Mesendoderm (in vitro differentiated cells): ENCODE measurements around the gene FAS.

Source experiments
- DNase-seq: peaks from one replicate; pipeline ENCODE4 v3.0.0; 2013
- H2AK5ac ChIP-seq: 2 replicates; pipeline ENCODE4 v1.6.1; 2013; ENCODE audit warnings: low read length, inconsistent platforms
- H2BK120ac ChIP-seq: 2 replicates; pipeline ENCODE4 v1.6.1; 2013; ENCODE audit warnings: low read depth, mild to moderate bottlenecking, low read length, moderate library complexity, mixed read lengths
- H2BK15ac ChIP-seq: replicated peaks from 2 replicates; pipeline ENCODE4 v1.6.1; 2013; ENCODE audit warnings: low read depth, mild to moderate bottlenecking, moderate library complexity
- H2BK5ac ChIP-seq: 2 replicates; pipeline ENCODE4 v1.6.1; 2013; ENCODE audit warnings: low read length, inconsistent platforms
- H3K18ac ChIP-seq: 2 replicates; pipeline ENCODE4 v1.6.1; 2013; ENCODE audit warnings: mild to moderate bottlenecking, low read length, mixed read lengths
- H3K23ac ChIP-seq: one replicate; pipeline ENCODE4 v1.6.1; 2013; ENCODE audit warnings: low read length
- H3K27ac ChIP-seq: 2 replicates; pipeline ENCODE4 v1.5.1; 2013; ENCODE audit warnings: low read depth, mild to moderate bottlenecking, inconsistent platforms, low read length, moderate library complexity
- H3K27me3 ChIP-seq: 2 replicates; pipeline ENCODE4 v1.6.1; 2013; ENCODE audit warnings: low read length, control low read depth, mild to moderate bottlenecking, inconsistent platforms; ENCODE audit not compliant: insufficient read depth, poor library complexity
- H3K36me3 ChIP-seq: 2 replicates; pipeline ENCODE4 v1.6.1; 2013; ENCODE audit warnings: low read length, inconsistent platforms; ENCODE audit not compliant: control insufficient read depth, insufficient read depth
- H3K4ac ChIP-seq: one replicate; pipeline ENCODE4 v1.6.1; 2013; ENCODE audit warnings: low read depth, mild to moderate bottlenecking, low read length, moderate library complexity
- H3K4me1 ChIP-seq: 2 replicates; pipeline ENCODE4 v1.6.1; 2013; ENCODE audit warnings: low read depth, low read length, inconsistent platforms; ENCODE audit not compliant: control insufficient read depth
- H3K4me2 ChIP-seq: 2 replicates; pipeline ENCODE4 v1.6.1; 2013; ENCODE audit warnings: low read length
- H3K4me3 ChIP-seq: 2 replicates; pipeline ENCODE4 v1.5.1; 2013; ENCODE audit warnings: mild to moderate bottlenecking, low read length
- H3K56ac ChIP-seq: one replicate; pipeline ENCODE4 v1.6.1; 2013; ENCODE audit warnings: low read length
- H3K79me1 ChIP-seq: 2 replicates; pipeline ENCODE4 v1.6.1; 2013; ENCODE audit warnings: low read length, inconsistent platforms
- H3K79me2 ChIP-seq: 2 replicates; pipeline ENCODE4 v1.6.1; 2013; ENCODE audit warnings: mild to moderate bottlenecking, low read length; ENCODE audit not compliant: control insufficient read depth, insufficient read depth
- H3K9ac ChIP-seq: 2 replicates; pipeline ENCODE4 v1.6.1; 2013; ENCODE audit warnings: low read length, inconsistent platforms
- H4K5ac ChIP-seq: one replicate; pipeline ENCODE4 v1.6.1; 2013; ENCODE audit warnings: low read length
- H4K8ac ChIP-seq: one replicate; pipeline ENCODE4 v1.6.1; 2013; ENCODE audit warnings: low read depth, mild to moderate bottlenecking, control low read depth, low read length, moderate library complexity
- WGBS: extraction: QIAGEN DNeasy Blood & Tissue Kit; methylation state at CpG from one replicate; pipeline ENCODE4 v1.1.7; 2013; ENCODE audit warnings: low lambda C conversion rate, missing lambda C conversion rate; ENCODE audit not compliant: insufficient coverage; ENCODE audit errors: extremely low coverage; 5-methylcytosine and 5-hydroxymethylcytosine counted together

Gene FAS

DNA sequence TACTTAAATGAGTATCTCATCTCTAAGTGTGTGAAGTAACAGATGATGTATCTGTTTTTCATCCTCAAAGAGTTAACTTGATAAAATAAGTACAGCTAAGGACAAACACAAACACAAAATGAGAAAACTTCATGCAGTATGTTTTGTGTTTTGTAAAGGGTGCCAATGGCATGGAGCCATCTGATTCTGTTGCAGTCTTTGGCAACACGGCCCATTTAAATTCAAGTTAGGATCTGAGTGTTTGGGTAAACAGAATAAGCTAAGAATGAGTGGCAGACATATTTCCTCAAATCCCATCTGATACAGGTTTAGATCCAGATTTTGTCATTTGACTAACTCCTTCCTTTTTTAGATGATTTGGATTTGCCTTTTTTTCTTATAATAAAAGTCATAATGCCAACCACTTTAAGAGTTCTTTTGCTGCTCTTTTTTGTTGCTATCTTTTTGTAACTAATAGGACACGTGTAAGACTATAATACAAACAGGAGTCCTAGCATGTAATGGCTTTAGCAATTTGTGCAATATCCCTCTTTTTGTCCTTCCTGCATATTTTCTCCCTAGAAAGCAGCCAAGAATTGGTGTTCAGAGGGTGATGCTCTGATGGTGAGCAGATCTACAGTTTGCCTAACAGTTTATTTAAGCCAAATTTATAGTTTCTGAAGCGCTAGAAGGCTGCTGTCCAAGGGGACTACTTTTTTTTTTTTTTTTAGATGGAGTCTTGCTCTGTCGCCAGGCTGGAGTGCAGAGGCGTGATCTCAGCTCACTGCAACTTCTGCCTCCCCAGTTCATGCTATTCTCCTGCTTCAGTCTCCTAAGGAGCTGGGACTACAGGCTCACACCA, 19.2 kb upstream of the FAS start:
- no peaks in the 10 kb centered on the region for H3K4me1 ChIP-seq
- no peaks in the 10 kb centered on the region for H3K36me3 ChIP-seq
- no peak overlapping the region for H3K56ac ChIP-seq
- H3K27ac ChIP-seq = no peak overlapping the region
- no peaks in the 10 kb centered on the region for H3K79me1 ChIP-seq
- no peak for DNase-seq
- no peaks in the 10 kb centered on the region for H3K79me2 ChIP-seq
- no peak overlapping the region for H3K23ac ChIP-seq
- H4K8ac ChIP-seq = no peak overlapping the region
- no peak overlapping the region for H3K4me2 ChIP-seq
- no peak overlapping the region for H2AK5ac ChIP-seq
- no peak overlapping the region for H4K5ac ChIP-seq
- H3K27me3 ChIP-seq = no peaks in the 10 kb centered on the region
- H3K4me3 ChIP-seq = no peak overlapping the region
- no peak overlapping the region for H3K9ac ChIP-seq
- H2BK5ac ChIP-seq = no peak overlapping the region
- H2BK120ac ChIP-seq = no peak overlapping the region
- no peak overlapping the region for H3K18ac ChIP-seq
- H3K4ac ChIP-seq = no peak overlapping the region
- H2BK15ac ChIP-seq = no peak overlapping the region
- WGBS = no CpG with 5 or more reads among the region's 5 CpGs

- H3K27me3 ChIP-seq = no peaks in the 10 kb centered on the region
- no peak overlapping the region for H2AK5ac ChIP-seq
- no peak overlapping the region for H2BK120ac ChIP-seq
- no peaks in the 10 kb centered on the region for H3K79me1 ChIP-seq
- H3K9ac ChIP-seq = no peak overlapping the region
- no peak overlapping the region for H4K8ac ChIP-seq
- no peak overlapping the region for H3K27ac ChIP-seq
- H3K23ac ChIP-seq = no peak overlapping the region
- H3K4me1 ChIP-seq = no peaks in the 10 kb centered on the region
- H3K56ac ChIP-seq = no peak overlapping the region
- no peak overlapping the region for H4K5ac ChIP-seq
- no peak overlapping the region for H2BK15ac ChIP-seq
- whole genome bisulfite sequencing = no CpG with 5 or more reads among the region's 3 CpGs
- no peaks in the 10 kb centered on the region for H3K36me3 ChIP-seq
- no peak for DNase-seq
- H3K4me2 ChIP-seq = no peak overlapping the region
- no peak overlapping the region for H2BK5ac ChIP-seq
- H3K18ac ChIP-seq = no peak overlapping the region
- no peak overlapping the region for H3K4me3 ChIP-seq
- no peak overlapping the region for H3K4ac ChIP-seq
- H3K79me2 ChIP-seq = no peaks in the 10 kb centered on the region
Observed at GRCh38 chr10:88974012-88974411, 16.6 kb upstream of the FAS start.

DNA sequence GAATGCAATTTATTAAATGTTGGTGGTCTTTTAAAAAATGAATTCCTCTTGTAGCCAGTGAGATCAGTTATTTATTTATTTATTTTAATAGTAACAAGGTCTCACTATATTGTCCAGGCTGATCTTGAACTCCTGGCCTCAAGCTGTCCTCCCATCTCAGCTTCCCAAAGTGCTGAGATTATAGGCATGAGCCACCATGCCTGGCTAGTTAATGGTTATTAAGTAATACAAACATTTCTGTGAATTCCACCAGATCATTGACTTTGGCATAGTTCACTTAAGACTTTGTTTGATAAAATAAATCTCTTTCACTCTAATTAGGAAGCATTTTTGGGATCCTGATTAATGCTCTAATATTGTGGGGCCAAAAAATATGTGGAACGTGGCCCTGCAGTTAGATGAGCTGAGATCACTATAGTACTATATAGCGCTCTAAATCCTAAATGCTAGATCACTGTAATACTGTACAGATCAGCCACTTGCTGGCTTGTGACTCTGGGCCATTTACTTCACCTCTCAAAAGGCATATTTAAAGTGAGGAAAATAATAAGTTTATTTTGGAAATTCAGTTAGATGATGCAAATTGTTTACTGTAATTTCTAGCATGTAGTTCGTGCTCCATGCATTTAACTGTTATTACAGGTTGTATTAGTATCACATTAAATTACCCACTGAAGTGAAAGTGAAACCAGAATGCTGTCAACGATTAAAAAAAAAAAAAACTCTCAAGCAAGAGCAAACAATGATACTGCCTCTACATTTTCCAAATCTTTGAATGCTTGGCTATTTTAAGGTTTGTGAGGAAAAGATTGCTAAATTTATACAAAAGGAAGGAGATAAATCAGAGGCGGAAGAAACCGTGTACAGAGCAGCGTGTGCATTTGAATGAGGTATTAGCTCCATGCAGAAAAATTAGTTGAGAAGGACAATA, 15.9 kb upstream of the FAS start:
- DNase-seq = no peak
- Histone ChIP-seq H3K56ac (no peak overlapping the region), H3K36me3 (no peaks in the 10 kb centered on the region), H3K4me2 (no peak overlapping the region), H3K27ac (no peak overlapping the region), H3K4ac (no peak overlapping the region), H3K79me2 (no peaks in the 10 kb centered on the region), H3K18ac (no peak overlapping the region), H3K79me1 (no peaks in the 10 kb centered on the region), H4K8ac (no peak overlapping the region), H2BK120ac (no peak overlapping the region), H3K4me3 (no peak overlapping the region), H3K23ac (no peak overlapping the region), H3K9ac (no peak overlapping the region), H2AK5ac (no peak overlapping the region), H2BK5ac (no peak overlapping the region), H3K27me3 (no peaks in the 10 kb centered on the region), H2BK15ac (no peak overlapping the region), H3K4me1 (no peaks in the 10 kb centered on the region), H4K5ac (no peak overlapping the region)
- no CpG with 5 or more reads among the region's 7 CpGs for WGBS

DNA sequence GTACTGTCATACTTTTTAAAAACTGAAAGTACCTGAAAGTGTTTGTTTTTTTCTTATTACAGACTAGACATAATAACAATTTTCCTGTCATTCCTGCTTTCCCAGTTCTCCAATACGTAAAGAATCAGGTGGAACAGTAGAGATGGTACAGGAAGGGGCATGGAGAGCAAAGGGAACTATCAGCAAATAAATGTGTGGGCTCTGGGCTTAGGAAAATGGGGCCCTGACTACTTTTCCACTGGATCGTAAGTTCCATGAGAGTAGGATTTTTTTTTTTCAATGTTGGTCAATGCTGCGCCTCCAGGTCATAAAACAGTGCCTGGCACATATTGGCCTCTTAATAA, 15.2 kb upstream of the FAS start:
- Histone ChIP-seq H2BK120ac (no peak overlapping the region), H3K4me2 (no peak overlapping the region), H3K18ac (no peak overlapping the region), H2AK5ac (no peak overlapping the region), H3K56ac (no peak overlapping the region), H3K9ac (no peak overlapping the region), H3K27ac (no peak overlapping the region), H2BK5ac (no peak overlapping the region), H3K4ac (no peak overlapping the region), H3K27me3 (no peaks in the 10 kb centered on the region), H3K79me1 (no peaks in the 10 kb centered on the region), H3K36me3 (no peaks in the 10 kb centered on the region), H3K79me2 (no peaks in the 10 kb centered on the region), H4K5ac (no peak overlapping the region), H4K8ac (no peak overlapping the region), H3K4me1 (no peaks in the 10 kb centered on the region), H3K23ac (no peak overlapping the region), H2BK15ac (no peak overlapping the region), H3K4me3 (no peak overlapping the region)
- no CpG with 5 or more reads among the region's 3 CpGs for WGBS
- no peak for DNase-seq

GRCh38 chr10:88978463-88978862, 12.1 kb upstream of the FAS start:
- Histone ChIP-seq H3K27ac (no peak overlapping the region), H3K4me1 (no peaks in the 10 kb centered on the region), H3K4me3 (no peak overlapping the region), H3K27me3 (no peaks in the 10 kb centered on the region), H3K79me1 (no peaks in the 10 kb centered on the region), H2BK15ac (no peak overlapping the region), H3K56ac (no peak overlapping the region), H4K8ac (no peak overlapping the region), H3K9ac (no peak overlapping the region), H3K23ac (no peak overlapping the region), H2BK120ac (no peak overlapping the region), H4K5ac (no peak overlapping the region), H3K4me2 (no peak overlapping the region), H3K18ac (no peak overlapping the region), H2AK5ac (no peak overlapping the region), H3K36me3 (no peaks in the 10 kb centered on the region), H3K4ac (no peak overlapping the region), H3K79me2 (no peaks in the 10 kb centered on the region), H2BK5ac (no peak overlapping the region)
- no peak for DNase-seq
- no CpG with 5 or more reads among the region's 2 CpGs for WGBS
